Fibroblast of lung (primary cell): Measurements from ENCODE around the gene KDM2A.

Experiments
- CTCF ChIP-seq, 2 donors: IDR thresholded peaks in 1 of 2; conservative IDR thresholded peaks in 1 of 2; 1 replicate in 1 of 2; 2 replicates in 1 of 2; pipeline ENCODE4 v1.5.1; 2011 to 2012; ENCODE audit warnings: low read length in 2 of 2, control low read depth in 1 of 2, inconsistent platforms in 1 of 2, low read depth in 1 of 2, mild to moderate bottlenecking in 1 of 2
- EZH2 ChIP-seq: IDR thresholded peaks from 2 replicates; pipeline ENCODE4 v1.5.1; 2012; ENCODE audit warnings: low read length, control low read depth, mild to moderate bottlenecking; ENCODE audit errors: missing control alignments

- TF ChIP-seq EZH2, result no peak
- no peak for TF ChIP-seq CTCF (conservative IDR thresholded peaks at IDR 0.05 in 1 of 2, IDR thresholded peaks at IDR 0.05 in 1 of 2; ENCODE audit: low read depth in 1 of 2, low read length in 2 of 2)
Measured at GRCh38 chr11:67280341-67280787, 161.3 kb downstream of the KDM2A start.
